Mammary epithelial cell (primary cell): ENCODE measurements around the gene PNPLA1.

Experiments used
- CTCF ChIP-seq, 2 donors: IDR thresholded peaks in 1 of 2; conservative IDR thresholded peaks in 1 of 2; 2 replicates each; pipeline ENCODE4 v1.5.1; 2011 to 2012; ENCODE audit warnings: inconsistent platforms in 2 of 2, low read length in 2 of 2, mild to moderate bottlenecking in 2 of 2, control low read depth in 1 of 2, low read depth in 1 of 2; ENCODE audit not compliant: insufficient read depth in 1 of 2; ENCODE audit errors: extremely low read depth in 1 of 2
- EZH2 ChIP-seq: IDR thresholded peaks from 2 replicates; pipeline ENCODE4 v1.6.1; 2012; ENCODE audit warnings: low read length, inconsistent platforms, borderline replicate concordance

- TF ChIP-seq CTCF (conservative IDR thresholded peaks at IDR 0.05 in 1 of 2, IDR thresholded peaks at IDR 0.05 in 1 of 2; ENCODE audit: extremely low read depth in 1 of 2, insufficient read depth in 1 of 2, low read depth in 1 of 2, low read length in 2 of 2) (no peak), EZH2 (no peak)
These were observed 82.8 kb downstream of the PNPLA1 start for GRCh38 chr6:36352477-36353157.
